Measurements from ENCODE around the gene SLC22A15. TPM values are rescaled to one million over a fixed set of nuclear protein-coding genes. Genes with fewer than 3 reads are reported as not detected.

SLC22A15 gene
- total RNA-seq, 2 donors from 2014 or later = 8.3 to 15.6 TPM

- H3K27me3 ChIP-seq (ENCODE audit: control insufficient read depth, insufficient read depth, low read length, poor library complexity, severe bottlenecking) = no peaks in the 10 kb centered on the region
- Mint-ChIP-seq H3K36me3 (ENCODE audit: low read depth) (peaks cover 3% of the 10 kb centered on the region), H3K4me1 (peaks cover 6% of the 10 kb centered on the region), H3K27ac (no peak overlapping the region), H3K27me3 (ENCODE audit: insufficient read depth) (no peaks in the 10 kb centered on the region), H3K4me3 (no peak overlapping the region), H3K9me3 (peaks cover 3% of the 10 kb centered on the region)
- no peaks in the 10 kb centered on the region for H3K36me3 ChIP-seq (ENCODE audit: control insufficient read depth, insufficient read depth, low read length)
- DNase-seq = no peak
- no peak for TF ChIP-seq CTCF (conservative IDR thresholded peaks at IDR 0.05)
- 93 to 100% methylated on average over 2 to 3 of the region's 3 CpGs for WGBS, 2 experiments (ENCODE audit: insufficient coverage in 1 of 2, insufficient read length in 1 of 2)
- H3K4me1 ChIP-seq (ENCODE audit: control insufficient read depth, insufficient read depth, low read length) = no peaks in the 10 kb centered on the region
- no peak overlapping the region for H3K4me3 ChIP-seq (ENCODE audit: low read length)
- no peaks in the 10 kb centered on the region for H3K9me3 ChIP-seq (ENCODE audit: control insufficient read depth, low read length)
- no peak overlapping the region for H3K9ac ChIP-seq (ENCODE audit: extremely low read depth, low read length, poor library complexity, severe bottlenecking)
- no peak overlapping the region for H3K27ac ChIP-seq (ENCODE audit: low read depth, low read length)
Measured at GRCh38 chr1:115933625-115934024, 42.7 kb upstream of the SLC22A15 start.

GRCh38 chr1:115939455-115939854 lies 36.9 kb upstream of the SLC22A15 start:
- Histone ChIP-seq H3K9ac (ENCODE audit: extremely low read depth, low read length, poor library complexity, severe bottlenecking) (no peak overlapping the region), H3K4me3 (ENCODE audit: low read length) (no peak overlapping the region), H3K4me1 (ENCODE audit: control insufficient read depth, insufficient read depth, low read length) (no peaks in the 10 kb centered on the region), H3K27ac (ENCODE audit: low read depth, low read length) (no peak overlapping the region), H3K9me3 (ENCODE audit: control insufficient read depth, low read length) (peaks cover 4% of the 10 kb centered on the region), H3K36me3 (ENCODE audit: control insufficient read depth, insufficient read depth, low read length) (no peaks in the 10 kb centered on the region), H3K27me3 (ENCODE audit: control insufficient read depth, insufficient read depth, low read length, poor library complexity, severe bottlenecking) (no peaks in the 10 kb centered on the region)
- 92 to 100% methylated on average over 1 to 6 of the region's 6 CpGs for WGBS, 2 experiments (ENCODE audit: insufficient coverage in 1 of 2, insufficient read length in 1 of 2)
- Mint-ChIP-seq H3K4me3 (no peak overlapping the region), H3K4me1 (peaks cover 6% of the 10 kb centered on the region), H3K9me3 (peaks cover 4% of the 10 kb centered on the region), H3K27ac (no peak overlapping the region), H3K27me3 (ENCODE audit: insufficient read depth) (no peaks in the 10 kb centered on the region), H3K36me3 (ENCODE audit: low read depth) (peaks cover 3% of the 10 kb centered on the region)
- no peak for TF ChIP-seq CTCF (conservative IDR thresholded peaks at IDR 0.05)
- DNase-seq = no peak

- no peak for DNase-seq
- H3K36me3 ChIP-seq (ENCODE audit: control insufficient read depth, insufficient read depth, low read length) = no peaks in the 10 kb centered on the region
- H3K9ac ChIP-seq (ENCODE audit: extremely low read depth, low read length, poor library complexity, severe bottlenecking) = no peak overlapping the region
- Mint-ChIP-seq H3K9me3 (no peaks in the 10 kb centered on the region), H3K27me3 (ENCODE audit: insufficient read depth) (no peaks in the 10 kb centered on the region), H3K27ac (no peak overlapping the region), H3K4me1 (peaks cover 9% of the 10 kb centered on the region), H3K36me3 (ENCODE audit: low read depth) (no peaks in the 10 kb centered on the region), H3K4me3 (no peak overlapping the region)
- no peaks in the 10 kb centered on the region for H3K27me3 ChIP-seq (ENCODE audit: control insufficient read depth, insufficient read depth, low read length, poor library complexity, severe bottlenecking)
- H3K27ac ChIP-seq (ENCODE audit: low read depth, low read length) = no peak overlapping the region
- no peaks in the 10 kb centered on the region for H3K4me1 ChIP-seq (ENCODE audit: control insufficient read depth, insufficient read depth, low read length)
- WGBS, 2 experiments (ENCODE audit: insufficient coverage in 1 of 2, insufficient read length in 1 of 2) = 62 to 100% methylated on average over 2 to 3 of the region's 3 CpGs
- no peak overlapping the region for H3K4me3 ChIP-seq (ENCODE audit: low read length)
- TF ChIP-seq CTCF (conservative IDR thresholded peaks at IDR 0.05) = no peak
- no peaks in the 10 kb centered on the region for H3K9me3 ChIP-seq (ENCODE audit: control insufficient read depth, low read length)
Measured at GRCh38 chr1:115946116-115946515, 30.2 kb upstream of the SLC22A15 start.
